ENCODE data around the gene DDX54. TPM values are rescaled to one million over a fixed set of nuclear protein-coding genes. Genes with fewer than 3 reads are reported as not detected.
A peak's percentile ranks its signal among the peaks of the same experiment; 100 is the strongest.

DDX54 gene
- total RNA-seq, 1 experiment from 2014 or later, result 101 TPM

DNA sequence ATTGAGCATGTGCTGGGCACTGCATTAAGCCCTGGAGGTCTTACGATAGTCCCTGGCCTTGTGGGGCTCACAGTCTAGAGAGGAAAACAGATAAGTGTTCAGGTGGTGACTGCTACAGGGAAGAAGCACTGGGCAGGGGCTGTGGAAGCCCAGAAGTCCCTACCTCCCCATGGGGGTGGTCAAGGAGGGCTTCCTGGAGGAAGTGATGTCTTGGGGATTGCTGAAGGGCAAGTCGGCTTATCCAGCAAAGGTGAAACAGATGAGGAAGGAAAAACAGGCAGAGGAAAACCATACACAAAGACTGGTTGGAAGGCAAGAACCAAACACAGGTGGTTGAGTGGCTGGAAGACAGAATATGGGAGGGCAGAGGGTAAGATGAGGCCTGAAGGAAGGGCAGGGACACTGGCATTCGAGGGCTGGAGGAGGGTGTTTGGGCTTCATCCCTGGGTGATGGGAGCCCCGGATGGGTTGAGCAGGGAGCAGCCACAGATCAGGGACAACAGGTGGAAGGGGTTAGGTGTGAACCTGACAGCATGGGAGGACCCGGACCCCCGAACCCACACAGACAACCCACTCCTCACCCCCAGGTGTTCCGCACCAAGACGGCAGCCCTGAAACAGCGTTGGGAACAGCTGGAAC is 33.0 kb downstream of the DDX54 start:
- H3K27ac ChIP-seq (ENCODE audit: low read length), result no peak overlapping the region
- DNase-seq (ENCODE audit: low read depth, low spot score), result no peak
- CTCF ChIA-PET, result interaction anchor here (0.6 to 1.4 kb wide), 6 partner anchors 17 to 252 kb away, joined by 3 to 13 read pairs (median 6); partner anchors contain the start of gene RASAL1

GRCh38 chr12:113151655-113152054 is 33.6 kb downstream of the DDX54 start:
- Histone ChIP-seq H3K27ac (ENCODE audit: low read length) (no peak overlapping the region), H3K4me1 (ENCODE audit: control insufficient read depth, insufficient read depth, low read length) (peaks cover 12% of the 10 kb centered on the region; the same call in 1 of the 2 replicates), H3K9me3 (ENCODE audit: control insufficient read depth, insufficient read depth, low read depth, low read length) (no peaks in the 10 kb centered on the region), H3K4me3 (ENCODE audit: low read depth in 2 of 2, low read length in 2 of 2) (no peak overlapping the region), H3K27me3 (ENCODE audit: control insufficient read depth, insufficient read depth, low read length) (no peaks in the 10 kb centered on the region), H3K36me3 (ENCODE audit: control insufficient read depth, insufficient read depth, low read length) (no peaks in the 10 kb centered on the region)
- in situ Hi-C loops (cut with HindIII; ENCODE audit: low pct_unique_long_range_greater_than_20kb, low sequenced_read_pairs), result loop anchor here (25.0 kb wide), 1 partner anchor 89 kb away; the partner anchor contains the start of gene DTX1
- BruUV-seq (replicated peaks), result no TSS peak
- POLR2A ChIA-PET, result no interaction called here
- CTCF ChIA-PET, result no interaction called here
- DNase-seq (ENCODE audit: low read depth, low spot score) (no peak), ATAC-seq (no peak)
- intact Hi-C loops (cut with micrococcal nuclease; ENCODE audit: unreplicated experiment), result loop anchor here (2.0 to 10.0 kb wide), 2 partner anchors 103 to 157 kb away; no protein-coding TSS in a partner anchor
- TF ChIP-seq REST (IDR thresholded peaks at IDR 0.05; ENCODE audit: insufficient read depth in 1 of 2, low read depth in 2 of 2, low read length in 1 of 2) (no peak), TCF7L2 (IDR thresholded peaks at IDR 0.05; ENCODE audit: low read depth, low read length) (no peak), POLR2AphosphoS5 (IDR thresholded peaks at IDR 0.05; ENCODE audit: low read depth, low read length) (no peak), SIN3A (IDR thresholded peaks at IDR 0.05; ENCODE audit: borderline replicate concordance, insufficient read depth, low read depth, low read length) (no peak)
- TF ChIP-seq, protein P1, sequence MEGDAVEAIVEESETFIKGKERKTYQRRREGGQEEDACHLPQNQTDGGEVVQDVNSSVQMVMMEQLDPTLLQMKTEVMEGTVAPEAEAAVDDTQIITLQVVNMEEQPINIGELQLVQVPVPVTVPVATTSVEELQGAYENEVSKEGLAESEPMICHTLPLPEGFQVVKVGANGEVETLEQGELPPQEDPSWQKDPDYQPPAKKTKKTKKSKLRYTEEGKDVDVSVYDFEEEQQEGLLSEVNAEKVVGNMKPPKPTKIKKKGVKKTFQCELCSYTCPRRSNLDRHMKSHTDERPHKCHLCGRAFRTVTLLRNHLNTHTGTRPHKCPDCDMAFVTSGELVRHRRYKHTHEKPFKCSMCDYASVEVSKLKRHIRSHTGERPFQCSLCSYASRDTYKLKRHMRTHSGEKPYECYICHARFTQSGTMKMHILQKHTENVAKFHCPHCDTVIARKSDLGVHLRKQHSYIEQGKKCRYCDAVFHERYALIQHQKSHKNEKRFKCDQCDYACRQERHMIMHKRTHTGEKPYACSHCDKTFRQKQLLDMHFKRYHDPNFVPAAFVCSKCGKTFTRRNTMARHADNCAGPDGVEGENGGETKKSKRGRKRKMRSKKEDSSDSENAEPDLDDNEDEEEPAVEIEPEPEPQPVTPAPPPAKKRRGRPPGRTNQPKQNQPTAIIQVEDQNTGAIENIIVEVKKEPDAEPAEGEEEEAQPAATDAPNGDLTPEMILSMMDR (IDR thresholded peaks at IDR 0.05), result no peak

More for the DNA sequence above, 33.0 kb downstream of the DDX54 start:
- ATAC-seq, result no peak
- TF ChIP-seq POLR2AphosphoS5 (IDR thresholded peaks at IDR 0.05; ENCODE audit: low read depth, low read length), result no peak
- TF ChIP-seq, protein P1 (IDR thresholded peaks at IDR 0.05), result no peak
- TF ChIP-seq SIN3A (IDR thresholded peaks at IDR 0.05; ENCODE audit: borderline replicate concordance, insufficient read depth, low read depth, low read length), result no peak
- no peak for TF ChIP-seq TCF7L2 (IDR thresholded peaks at IDR 0.05; ENCODE audit: low read depth, low read length)
- no peak for TF ChIP-seq REST (IDR thresholded peaks at IDR 0.05; ENCODE audit: insufficient read depth in 1 of 2, low read depth in 2 of 2, low read length in 1 of 2)
- in situ Hi-C loops (cut with HindIII; ENCODE audit: low pct_unique_long_range_greater_than_20kb, low sequenced_read_pairs), result loop anchor here (25.0 kb wide), 1 partner anchor 90 kb away; the partner anchor contains the start of gene DTX1
- Histone ChIP-seq H3K36me3 (ENCODE audit: control insufficient read depth, insufficient read depth, low read length) (no peaks in the 10 kb centered on the region), H3K4me3 (ENCODE audit: low read depth in 2 of 2, low read length in 2 of 2) (peak overlapping the region; percentile 45 to 60), H3K4me1 (ENCODE audit: control insufficient read depth, insufficient read depth, low read length) (peaks cover 12% of the 10 kb centered on the region; the same call in 1 of the 2 replicates), H3K27me3 (ENCODE audit: control insufficient read depth, insufficient read depth, low read length) (no peaks in the 10 kb centered on the region), H3K9me3 (ENCODE audit: control insufficient read depth, insufficient read depth, low read depth, low read length) (no peaks in the 10 kb centered on the region)
- intact Hi-C loops (cut with micrococcal nuclease; ENCODE audit: unreplicated experiment), result loop anchor here (2.0 to 10.0 kb wide), 2 partner anchors 104 to 158 kb away; no protein-coding TSS in a partner anchor
- POLR2A ChIA-PET, result no interaction called here
- BruUV-seq (replicated peaks), result no TSS peak
